Smooth muscle cell (in vitro differentiated cells): Measurements from ENCODE around the gene AFG1L. TPM values are rescaled to one million over a fixed set of nuclear protein-coding genes. Genes with fewer than 3 reads are reported as not detected.

Source experiments
- DNase-seq: peaks from one replicate; lab custom pipeline; 2025; ENCODE audit not compliant: unreplicated experiment; lab: John Stamatoyannopoulos, UW
- H2AFZ ChIP-seq: fragments of 200-600 bp; sonication (generic); 2 replicates; pipeline ENCODE4 v1.6.0; 2016; ENCODE audit warnings: antibody characterized with exemption, low read depth, mild to moderate bottlenecking
- H3F3A ChIP-seq: fragments of 200-600 bp; sonication (generic); 2 replicates; pipeline ENCODE4 v1.6.0; 2017; ENCODE audit warnings: antibody characterized with exemption, low read depth
- H3K27ac ChIP-seq: fragments of 200-600 bp; sonication (generic); 2 replicates; pipeline ENCODE4 v1.5.1; 2016; ENCODE audit warnings: low read depth, mild to moderate bottlenecking
- H3K27me3 ChIP-seq: fragments of 200-600 bp; sonication (generic); 2 replicates; pipeline ENCODE4 v1.6.1; 2016; ENCODE audit warnings: low read depth, mild to moderate bottlenecking
- H3K36me3 ChIP-seq: fragments of 200-600 bp; sonication (generic); 2 replicates; pipeline ENCODE4 v1.5.1; 2016; ENCODE audit warnings: low read depth
- H3K4me1 ChIP-seq: fragments of 200-600 bp; sonication (generic); 2 replicates; pipeline ENCODE4 v1.5.1; 2016; ENCODE audit warnings: low read depth
- H3K4me2 ChIP-seq: fragments of 200-600 bp; sonication (generic); 2 replicates; pipeline ENCODE4 v1.6.0; 2016; ENCODE audit warnings: mild to moderate bottlenecking
- H3K4me3 ChIP-seq: fragments of 200-600 bp; sonication (generic); 2 replicates; pipeline ENCODE4 v1.5.1; 2016; ENCODE audit warnings: mild to moderate bottlenecking
- H3K79me2 ChIP-seq: fragments of 200-600 bp; sonication (generic); 2 replicates; pipeline ENCODE4 v1.6.0; 2016; ENCODE audit warnings: low read depth, mild to moderate bottlenecking
- H3K9ac ChIP-seq: fragments of 200-600 bp; sonication (generic); 2 replicates; pipeline ENCODE4 v1.6.0; 2016; ENCODE audit warnings: low read depth
- H3K9me3 ChIP-seq: fragments of 200-600 bp; sonication (generic); replicated peaks from 2 replicates; pipeline ENCODE4 v1.5.1; 2016; ENCODE audit warnings: low read depth
- H4K20me1 ChIP-seq: fragments of 200-600 bp; sonication (generic); 2 replicates; pipeline ENCODE4 v1.6.0; 2016; ENCODE audit warnings: low read depth
- CTCF ChIP-seq: fragments of 200-600 bp; sonication (generic); IDR thresholded peaks from 2 replicates; pipeline ENCODE4 v1.5.1; 2017; ENCODE audit warnings: borderline replicate concordance, mild to moderate bottlenecking, antibody characterized with exemption; ENCODE audit not compliant: insufficient read depth, poor library complexity, severe bottlenecking
- WGBS: methylation state at CpG from one replicate; pipeline ENCODE4 v1.1.7; 2016; ENCODE audit warnings: low lambda C conversion rate; 5-methylcytosine and 5-hydroxymethylcytosine counted together
- polyA plus RNA-seq: library from polyadenylated mRNA; unstranded; fragments of >200 nt; fragmentation: Nextera tagmentation; extraction: Ambion mirVana; gene quantifications from 2 replicates; pipeline ENCODE4 v1.2.1, GENCODE V29; 2016
- total RNA-seq: library from RNA; depleted of rRNA; stranded (reverse); fragments of >200 nt; gene quantifications from 2 replicates; pipeline ENCODE4 v1.2.3, GENCODE V29; 2014

AFG1L gene
- total and polyA plus RNA-seq, 2 experiments from 2014 or later, result 4.0 to 5.7 TPM

DNA sequence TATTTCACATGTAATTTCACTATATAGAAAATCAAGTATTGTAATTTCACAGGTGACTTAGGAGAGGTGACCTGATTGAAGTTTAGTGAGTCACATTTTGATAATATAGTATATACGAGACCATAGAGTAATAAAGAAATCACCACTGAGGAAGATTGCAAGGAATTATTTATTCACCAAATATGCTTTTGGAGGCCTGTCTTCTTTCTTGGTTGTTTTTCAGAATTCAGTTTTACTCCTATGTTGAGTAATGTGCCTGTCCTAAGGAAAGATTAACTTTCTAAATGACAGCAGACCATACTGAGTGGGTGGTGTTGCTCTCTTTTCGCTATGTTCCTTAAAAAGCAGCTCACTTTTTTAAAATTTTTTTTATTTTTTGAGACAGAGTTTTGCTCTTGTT is 178.3 kb downstream of the AFG1L start:
- no peak overlapping the region for H3K9ac ChIP-seq
- H2AFZ ChIP-seq, result no peak overlapping the region
- H4K20me1 ChIP-seq, result no peaks in the 10 kb centered on the region
- no peaks in the 10 kb centered on the region for H3K4me1 ChIP-seq
- no peak overlapping the region for H3K27ac ChIP-seq
- H3F3A ChIP-seq, result no peaks in the 10 kb centered on the region
- no peaks in the 10 kb centered on the region for H3K79me2 ChIP-seq
- no peaks in the 10 kb centered on the region for H3K36me3 ChIP-seq
- peaks cover 3% of the 10 kb centered on the region for H3K9me3 ChIP-seq
- H3K4me3 ChIP-seq, result no peak overlapping the region
- no peak overlapping the region for H3K4me2 ChIP-seq
- TF ChIP-seq CTCF, result no peak
- DNase-seq, result no peak
- no peaks in the 10 kb centered on the region for H3K27me3 ChIP-seq
- 100% methylated on average over 2 of the region's 2 CpGs for WGBS

DNA sequence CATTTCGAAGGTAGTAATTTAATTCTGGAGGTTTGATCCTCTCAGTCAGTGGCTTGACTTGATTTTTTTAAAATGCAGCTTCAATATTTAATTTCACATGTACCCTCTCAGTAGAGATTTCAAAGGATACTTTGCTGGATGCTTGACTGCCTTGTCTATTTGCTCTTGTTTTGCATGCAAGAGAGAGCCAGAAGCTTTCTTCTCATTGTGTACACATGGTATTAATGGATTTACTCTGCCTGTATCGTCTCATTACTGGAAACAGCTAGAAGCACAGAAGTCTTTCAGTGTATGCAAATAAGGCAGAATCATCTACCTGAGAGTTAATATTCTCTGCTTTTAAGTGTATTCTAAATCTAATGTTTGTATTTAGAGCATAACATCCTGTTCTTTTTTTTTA is 181.5 kb downstream of the AFG1L start:
- Histone ChIP-seq H3K79me2 (no peaks in the 10 kb centered on the region), H3K27ac (no peak overlapping the region)
- 88% methylated on average over 2 of the region's 2 CpGs for whole genome bisulfite sequencing

GRCh38 chr6:108476847-108477430 is 182.1 kb downstream of the AFG1L start:
- no peaks in the 10 kb centered on the region for H3K4me1 ChIP-seq

More for the DNA sequence above, 181.5 kb downstream of the AFG1L start:
- no peak for TF ChIP-seq CTCF
- Histone ChIP-seq H3K27me3 (no peaks in the 10 kb centered on the region), H3K9me3 (peaks cover 3% of the 10 kb centered on the region), H3K9ac (no peak overlapping the region), H3K4me2 (no peak overlapping the region), H4K20me1 (no peaks in the 10 kb centered on the region), H3F3A (no peaks in the 10 kb centered on the region), H3K4me1 (no peaks in the 10 kb centered on the region), H2AFZ (no peak overlapping the region), H3K4me3 (no peak overlapping the region), H3K36me3 (no peaks in the 10 kb centered on the region)
- no peak for DNase-seq

More at GRCh38 chr6:108476847-108477430, 182.1 kb downstream of the AFG1L start:
- Histone ChIP-seq H3K4me3 (no peak overlapping the region), H3K36me3 (no peaks in the 10 kb centered on the region), H3K27me3 (no peaks in the 10 kb centered on the region), H3K27ac (no peak overlapping the region), H3F3A (no peaks in the 10 kb centered on the region), H2AFZ (no peak overlapping the region), H3K4me2 (no peak overlapping the region), H3K9ac (no peak overlapping the region), H3K79me2 (no peaks in the 10 kb centered on the region), H3K9me3 (peaks cover 3% of the 10 kb centered on the region), H4K20me1 (no peaks in the 10 kb centered on the region)
- TF ChIP-seq CTCF, result no peak
- 93% methylated on average over 8 of the region's 8 CpGs for WGBS
- DNase-seq, result no peak
